Activated T-cell treated with anti-CD3 and anti-CD28 coated beads, Interleukin-2, amount 50 U/mL, for 4 hours (primary cell): ENCODE results near the gene IGFBP4. TPM values are rescaled to one million over a fixed set of nuclear protein-coding genes. Genes with fewer than 3 reads are reported as not detected.
A peak's percentile ranks its signal among the peaks of the same experiment; 100 is the strongest.

Experiments used
- ATAC-seq, 2 donors: fragments of 200-7000 bp; cut with Tn5 transposase; one replicate each; pipeline ENCODE4 v1.10.0; 2021
- DNase-seq: peaks from one replicate; pipeline ENCODE4 v3.0.0-alpha.2; 2020
- H3K27me3 Mint-ChIP-seq: one replicate; pipeline ENCODE4 v1.8.0; 2021; ENCODE audit warnings: low read depth, mixed read lengths
- H3K36me3 Mint-ChIP-seq: one replicate; pipeline ENCODE4 v1.8.0; 2022; ENCODE audit warnings: mixed read lengths; ENCODE audit not compliant: insufficient read depth
- H3K4me1 Mint-ChIP-seq: one replicate; pipeline ENCODE4 v1.8.0; 2021; ENCODE audit warnings: low read depth, mixed read lengths
- H3K4me3 Mint-ChIP-seq: one replicate; pipeline ENCODE4 v1.8.0; 2021; ENCODE audit warnings: mild to moderate bottlenecking, moderate library complexity, mixed read lengths
- H3K9me3 Mint-ChIP-seq: one replicate; pipeline ENCODE4 v1.8.0; 2021; ENCODE audit warnings: mixed read lengths
- total RNA-seq, 3 donors: library from RNA; stranded (reverse); gene quantifications; one replicate each; pipeline ENCODE4 v1.2.1, GENCODE V29; 2021

Gene IGFBP4
- total RNA-seq, 3 donors from 2014 or later = 14.0 to 17.7 (median 14.7) TPM

DNA sequence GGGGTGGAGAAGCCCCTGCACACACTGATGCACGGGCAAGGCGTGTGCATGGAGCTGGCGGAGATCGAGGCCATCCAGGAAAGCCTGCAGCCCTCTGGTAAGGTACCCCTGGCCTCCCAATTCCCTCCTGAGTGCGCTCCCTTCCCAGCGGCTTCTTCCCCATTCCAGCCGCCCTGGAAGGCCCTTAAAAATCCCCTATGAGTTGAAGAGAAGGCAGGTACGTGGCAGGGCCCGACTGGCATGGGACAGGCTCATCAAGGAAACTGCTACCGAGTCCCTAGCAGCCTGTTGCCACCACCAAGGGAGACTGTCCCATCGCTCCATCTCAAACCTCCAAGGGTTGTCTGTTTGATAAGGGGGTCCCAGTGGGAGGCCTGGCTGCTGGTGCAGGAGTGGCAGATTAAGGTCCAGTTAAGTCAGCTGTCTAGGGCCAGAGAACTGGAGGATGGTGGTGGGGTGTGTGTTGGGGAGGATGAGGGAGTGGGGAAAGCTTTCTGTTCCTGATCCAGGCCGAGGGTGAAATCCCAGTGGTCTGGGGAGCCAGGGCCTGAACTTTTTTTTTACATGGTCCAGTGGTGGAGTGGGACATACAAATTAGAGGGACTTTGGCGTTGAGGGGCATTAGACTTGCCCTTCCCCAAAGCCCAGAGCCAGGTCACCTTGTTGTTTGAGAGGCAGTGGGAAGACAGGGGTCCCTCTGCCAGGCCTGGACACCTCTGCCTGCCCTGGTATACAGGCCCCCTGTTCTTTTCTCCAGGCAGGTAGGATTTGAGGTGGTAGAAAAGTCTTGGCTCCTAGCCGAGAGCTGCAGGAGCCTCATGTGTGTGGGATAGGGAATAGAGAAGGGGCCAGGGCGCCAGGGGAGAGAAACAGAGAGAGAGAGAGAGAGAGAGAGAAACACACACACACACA is 994 bp downstream of the IGFBP4 start:
- Mint-ChIP-seq H3K36me3 (no peaks in the 10 kb centered on the region), H3K27me3 (no peaks in the 10 kb centered on the region), H3K9me3 (no peaks in the 10 kb centered on the region), H3K4me3 (peak overlapping the region; percentile 75), H3K4me1 (peaks cover 33% of the 10 kb centered on the region)
- DNase-seq (no peak), ATAC-seq (peak; percentile 5 to 11)

DNA sequence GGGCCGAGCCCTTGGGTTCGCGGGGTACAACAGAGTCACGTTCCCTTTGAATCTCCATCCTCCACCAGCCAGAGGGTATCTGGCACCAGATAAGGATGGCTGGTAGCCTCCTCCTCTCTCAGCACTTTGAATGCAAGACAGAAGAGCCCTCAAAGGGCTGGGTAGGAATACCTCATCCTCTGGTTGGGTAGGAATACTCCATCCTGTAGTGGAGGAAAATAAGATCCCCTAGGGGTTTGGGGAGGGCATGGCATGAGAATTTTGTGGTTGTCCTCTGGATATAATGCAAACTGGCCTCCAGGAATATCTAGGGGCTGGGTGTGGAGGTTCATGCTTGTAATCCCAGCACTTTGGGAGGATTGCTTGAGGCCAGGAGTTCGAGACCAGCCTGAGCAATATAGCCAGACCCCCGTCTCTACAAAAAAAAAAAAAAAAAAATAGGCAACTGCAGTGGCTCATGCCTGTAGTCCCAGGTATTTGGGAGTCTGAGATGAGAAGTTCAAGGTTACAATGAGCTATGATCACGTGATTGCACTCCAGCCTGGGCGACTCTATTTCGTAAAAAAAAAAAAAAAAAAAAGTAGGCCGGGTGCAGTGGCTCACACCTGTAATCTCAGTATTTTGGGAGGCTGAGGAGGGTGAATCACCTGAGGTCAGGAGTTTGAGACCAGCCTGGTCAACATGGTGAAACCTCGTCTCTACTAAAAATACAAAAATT is 2.7 kb downstream of the IGFBP4 start:
- Mint-ChIP-seq H3K36me3 (no peaks in the 10 kb centered on the region), H3K4me3 (peak overlapping the region; percentile 75), H3K4me1 (peaks cover 33% of the 10 kb centered on the region), H3K9me3 (no peaks in the 10 kb centered on the region), H3K27me3 (no peaks in the 10 kb centered on the region)
- ATAC-seq = no peak
- DNase-seq = no peak

DNA sequence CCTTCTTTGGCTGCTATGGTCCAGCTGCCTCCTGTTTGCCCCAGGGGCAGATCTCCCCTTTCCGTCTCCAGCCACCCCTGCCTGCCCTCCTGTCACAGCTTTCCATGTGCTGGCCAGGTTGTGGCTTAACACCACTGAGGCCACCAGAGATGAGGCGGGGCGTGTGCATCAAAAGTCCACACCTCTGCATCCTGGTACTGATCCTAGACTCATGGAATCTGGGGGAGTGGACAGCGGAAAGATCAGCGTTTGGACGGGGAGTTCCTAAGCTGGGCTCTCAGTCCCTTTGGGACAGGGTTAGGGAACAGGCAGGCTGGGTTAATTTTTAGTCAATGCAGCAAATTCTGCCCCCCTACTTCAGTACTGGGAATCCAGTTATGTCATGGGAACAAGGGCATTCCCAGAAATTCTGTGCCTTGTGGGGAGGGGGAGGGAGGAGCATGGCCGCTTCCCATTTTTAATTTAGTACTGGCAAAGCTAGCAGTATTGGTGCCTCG is 3.9 kb downstream of the IGFBP4 start:
- DNase-seq = no peak
- Mint-ChIP-seq H3K9me3 (no peaks in the 10 kb centered on the region), H3K4me1 (peaks cover 33% of the 10 kb centered on the region), H3K4me3 (no peak overlapping the region), H3K27me3 (no peaks in the 10 kb centered on the region), H3K36me3 (no peaks in the 10 kb centered on the region)
- ATAC-seq = no peak

DNA sequence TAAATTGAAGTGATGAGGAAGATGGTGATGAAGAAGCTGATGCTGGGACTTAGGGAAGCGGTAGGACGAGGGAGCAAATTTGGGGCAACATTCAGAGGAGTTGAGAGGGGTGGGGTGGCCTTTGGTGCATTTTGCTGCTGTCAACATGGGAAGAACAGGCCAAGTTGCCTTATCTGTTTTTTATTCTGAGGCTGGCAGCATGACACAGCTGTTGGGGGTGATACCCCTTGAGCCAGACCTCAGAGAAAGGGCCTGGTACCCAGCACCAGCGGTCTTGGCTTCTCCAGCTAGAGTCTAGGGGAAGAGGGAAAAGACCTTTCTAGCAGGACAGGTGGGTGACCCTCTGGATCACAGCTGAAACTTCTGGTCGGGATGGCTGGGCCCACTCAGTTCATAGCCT is 4.6 kb downstream of the IGFBP4 start:
- Mint-ChIP-seq H3K4me1 (peaks cover 35% of the 10 kb centered on the region), H3K4me3 (no peak overlapping the region), H3K36me3 (no peaks in the 10 kb centered on the region), H3K27me3 (no peaks in the 10 kb centered on the region), H3K9me3 (no peaks in the 10 kb centered on the region)
- ATAC-seq (no peak), DNase-seq (no peak)

DNA sequence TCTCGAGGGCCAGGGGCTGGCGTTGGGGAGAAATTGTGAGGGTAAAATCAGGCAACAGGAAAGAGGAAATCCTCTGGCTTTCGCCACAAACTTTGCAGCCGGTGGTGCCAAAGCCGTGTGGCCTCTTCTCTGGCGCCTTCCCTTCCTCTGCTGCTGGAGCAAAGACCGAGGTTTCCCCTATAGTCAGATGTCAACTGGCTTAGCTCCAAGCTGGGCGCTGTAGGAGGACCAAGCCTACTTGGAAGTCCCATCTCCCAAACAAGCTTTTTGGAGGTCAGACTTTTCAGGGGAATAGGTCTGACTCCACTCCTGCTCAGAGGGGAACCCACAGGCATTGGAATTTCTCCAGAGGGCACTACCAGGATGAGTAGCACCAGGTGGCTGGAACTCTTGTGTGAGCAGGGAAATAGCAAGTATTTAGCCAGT is 5.0 kb downstream of the IGFBP4 start:
- H3K27me3 Mint-ChIP-seq = no peaks in the 10 kb centered on the region
- H3K36me3 Mint-ChIP-seq = no peaks in the 10 kb centered on the region
- ATAC-seq = no peak
- H3K4me1 Mint-ChIP-seq = peaks cover 35% of the 10 kb centered on the region
- DNase-seq = no peak
- H3K9me3 Mint-ChIP-seq = no peaks in the 10 kb centered on the region
- no peak overlapping the region for H3K4me3 Mint-ChIP-seq

DNA sequence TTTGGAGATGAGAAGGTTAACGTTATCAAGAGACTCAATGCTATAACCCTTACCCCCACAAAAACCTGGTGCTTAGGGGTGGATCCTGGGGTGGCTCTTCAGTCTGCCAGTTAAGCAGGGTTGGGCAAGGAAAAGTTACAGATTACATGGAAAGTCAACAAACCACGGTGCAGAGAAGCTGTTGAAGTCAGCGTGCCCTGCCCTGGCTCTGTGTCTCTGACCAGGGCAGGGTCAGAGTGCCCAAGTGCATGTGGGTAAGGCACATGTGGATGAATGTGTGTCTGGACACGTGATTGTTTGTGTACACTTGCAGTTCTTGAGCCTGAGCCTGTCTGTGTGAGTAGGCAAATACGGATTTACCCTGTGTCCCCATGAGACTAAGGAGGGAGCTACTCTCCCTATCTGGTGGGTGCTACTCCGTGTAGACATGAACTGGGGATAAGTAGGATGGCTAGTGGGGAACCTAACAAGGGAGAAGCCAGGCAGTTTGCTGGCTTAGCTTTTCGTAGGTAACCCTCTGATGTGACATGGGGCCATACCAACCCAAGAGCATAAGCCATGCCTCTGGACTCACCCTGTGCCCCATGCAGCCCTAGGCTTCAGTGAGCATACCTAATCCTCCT is 5.5 kb downstream of the IGFBP4 start:
- H3K36me3 Mint-ChIP-seq = no peaks in the 10 kb centered on the region
- H3K4me1 Mint-ChIP-seq = peaks cover 35% of the 10 kb centered on the region
- no peak for ATAC-seq

DNA sequence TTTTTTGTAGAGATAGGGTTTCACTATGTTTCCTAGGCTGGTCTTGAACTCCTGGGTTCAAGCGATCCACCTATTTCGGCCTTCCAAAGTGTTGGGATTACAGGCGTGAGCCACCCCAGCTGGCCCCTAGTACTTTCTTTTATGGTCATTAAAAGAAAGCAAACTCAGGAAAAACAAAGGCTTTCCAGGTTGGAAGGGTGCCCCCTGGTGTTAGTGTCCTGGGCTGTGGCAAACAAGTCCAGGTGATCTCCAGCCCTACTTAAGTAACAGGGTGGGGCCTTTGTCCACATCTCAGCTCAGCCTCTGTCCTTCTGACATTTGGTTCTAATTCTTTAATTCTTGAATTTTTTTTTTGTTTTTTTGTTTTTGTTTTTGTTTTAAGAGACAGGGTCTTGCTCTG is 6.9 kb downstream of the IGFBP4 start:
- peaks cover 2% of the 10 kb centered on the region for H3K36me3 Mint-ChIP-seq
- H3K4me3 Mint-ChIP-seq = no peak overlapping the region
- no peaks in the 10 kb centered on the region for H3K27me3 Mint-ChIP-seq
- peaks cover 20% of the 10 kb centered on the region for H3K4me1 Mint-ChIP-seq
- ATAC-seq (no peak), DNase-seq (peak; percentile 43)
- no peaks in the 10 kb centered on the region for H3K9me3 Mint-ChIP-seq

More for the DNA sequence above, 5.5 kb downstream of the IGFBP4 start:
- no peaks in the 10 kb centered on the region for H3K27me3 Mint-ChIP-seq
- no peak overlapping the region for H3K4me3 Mint-ChIP-seq
- no peak for DNase-seq
- no peaks in the 10 kb centered on the region for H3K9me3 Mint-ChIP-seq

DNA sequence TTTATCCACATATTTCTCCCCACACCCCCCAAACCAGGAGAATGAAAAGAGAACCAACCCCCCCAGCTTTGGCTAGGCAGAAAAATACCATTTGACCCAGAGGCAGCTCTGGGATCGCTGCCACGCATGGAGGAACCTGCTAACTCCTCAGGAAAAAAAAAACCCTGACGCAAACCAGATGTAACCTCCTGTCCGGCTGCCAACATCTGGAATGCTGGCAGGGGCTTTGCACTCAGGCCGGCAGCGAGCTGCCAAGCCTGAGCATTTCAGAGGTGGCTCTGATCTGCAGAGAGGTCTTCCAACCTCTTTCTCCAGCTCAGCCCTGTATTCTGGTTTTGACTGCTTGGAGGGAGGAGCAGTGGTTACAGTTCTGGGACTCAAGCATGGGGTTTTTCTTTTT is 8.2 kb downstream of the IGFBP4 start:
- peaks cover 2% of the 10 kb centered on the region for H3K36me3 Mint-ChIP-seq
- H3K4me1 Mint-ChIP-seq = peaks cover 15% of the 10 kb centered on the region
- DNase-seq = no peak
- ATAC-seq = no peak
- no peak overlapping the region for H3K4me3 Mint-ChIP-seq
- H3K9me3 Mint-ChIP-seq = no peaks in the 10 kb centered on the region
- no peaks in the 10 kb centered on the region for H3K27me3 Mint-ChIP-seq

DNA sequence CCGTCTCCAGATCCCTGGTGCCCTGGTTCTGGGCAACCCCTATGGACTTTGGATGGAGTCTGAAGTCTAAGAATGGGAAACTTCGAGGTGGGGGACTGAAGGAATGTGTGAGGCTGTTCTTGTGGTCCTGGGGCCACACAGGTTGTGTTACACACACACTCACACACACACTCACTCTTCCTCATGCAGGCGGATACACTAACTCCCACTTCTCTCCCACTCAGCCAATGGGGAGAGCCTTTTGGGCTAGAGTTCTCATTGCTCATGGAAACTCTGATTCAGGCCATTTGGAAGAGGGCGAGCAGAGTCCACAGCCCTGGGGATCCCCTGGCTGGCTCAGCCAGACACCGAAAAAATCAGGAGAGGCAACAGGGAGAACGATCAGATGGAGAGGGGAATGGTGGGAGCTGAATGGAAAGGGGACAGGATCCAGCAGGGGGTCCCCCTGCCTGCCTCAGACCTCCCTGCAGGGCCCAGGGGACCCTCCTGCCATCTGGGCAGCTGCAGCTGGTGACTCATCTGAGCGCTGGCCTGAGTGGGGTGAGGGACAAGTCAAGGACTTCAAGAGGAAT is 9.1 kb downstream of the IGFBP4 start:
- H3K4me1 Mint-ChIP-seq = peaks cover 15% of the 10 kb centered on the region
- H3K36me3 Mint-ChIP-seq = peaks cover 2% of the 10 kb centered on the region
- no peaks in the 10 kb centered on the region for H3K9me3 Mint-ChIP-seq
- ATAC-seq (no peak), DNase-seq (no peak)
- H3K4me3 Mint-ChIP-seq = no peak overlapping the region
- no peaks in the 10 kb centered on the region for H3K27me3 Mint-ChIP-seq

DNA sequence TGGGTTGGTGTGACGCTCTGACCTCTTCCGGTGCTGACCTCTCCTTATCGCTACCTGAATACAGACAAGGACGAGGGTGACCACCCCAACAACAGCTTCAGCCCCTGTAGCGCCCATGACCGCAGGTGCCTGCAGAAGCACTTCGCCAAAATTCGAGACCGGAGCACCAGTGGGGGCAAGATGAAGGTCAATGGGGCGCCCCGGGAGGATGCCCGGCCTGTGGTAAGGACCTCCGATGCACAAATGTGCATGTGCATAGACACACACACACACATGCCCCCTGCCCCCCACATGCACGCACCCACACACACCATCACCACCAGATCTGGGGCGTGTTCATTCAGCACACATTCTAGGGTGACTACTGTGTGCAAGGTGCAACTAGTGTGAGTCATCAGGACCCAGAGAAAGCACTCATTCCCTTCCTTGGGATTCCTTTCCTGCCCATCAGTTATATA is 9.7 kb downstream of the IGFBP4 start:
- H3K4me1 Mint-ChIP-seq = peaks cover 10% of the 10 kb centered on the region
- no peaks in the 10 kb centered on the region for H3K9me3 Mint-ChIP-seq
- ATAC-seq = no peak
- H3K27me3 Mint-ChIP-seq = no peaks in the 10 kb centered on the region
- no peak for DNase-seq
- H3K36me3 Mint-ChIP-seq = peaks cover 2% of the 10 kb centered on the region
- no peak overlapping the region for H3K4me3 Mint-ChIP-seq

DNA sequence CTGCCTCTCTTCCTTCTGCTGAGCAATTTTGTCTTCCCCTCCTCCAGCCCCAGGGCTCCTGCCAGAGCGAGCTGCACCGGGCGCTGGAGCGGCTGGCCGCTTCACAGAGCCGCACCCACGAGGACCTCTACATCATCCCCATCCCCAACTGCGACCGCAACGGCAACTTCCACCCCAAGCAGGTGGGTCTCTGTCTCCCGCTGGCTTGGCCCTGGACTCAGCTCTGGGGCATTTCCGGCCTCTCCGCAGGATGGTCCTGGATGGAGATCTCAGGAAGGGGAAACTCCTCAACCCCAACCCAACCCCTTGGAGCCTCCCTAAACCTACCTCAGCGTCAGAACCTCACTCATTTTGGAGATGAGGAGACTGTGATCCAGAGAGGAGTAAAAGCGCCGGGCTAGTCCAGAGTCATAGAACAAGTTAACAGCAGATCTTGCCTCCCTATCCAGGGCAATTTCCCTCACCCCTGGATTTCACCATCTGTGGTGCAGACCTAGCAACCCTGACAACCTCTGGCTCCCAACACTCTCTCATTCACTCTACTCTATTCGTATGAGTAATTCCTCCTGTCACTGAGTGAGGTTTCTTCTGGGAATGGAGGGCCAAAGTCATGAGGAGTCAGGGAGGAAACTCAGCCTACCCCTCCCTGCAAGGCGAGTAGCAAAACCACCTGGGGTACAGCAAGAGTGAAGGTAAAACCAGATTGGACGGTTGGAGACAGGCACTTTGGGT is 10.8 kb downstream of the IGFBP4 start:
- DNase-seq (no peak), ATAC-seq (no peak)
- Mint-ChIP-seq H3K4me3 (no peak overlapping the region), H3K4me1 (peaks cover 5% of the 10 kb centered on the region), H3K27me3 (no peaks in the 10 kb centered on the region), H3K36me3 (peaks cover 2% of the 10 kb centered on the region), H3K9me3 (no peaks in the 10 kb centered on the region)

DNA sequence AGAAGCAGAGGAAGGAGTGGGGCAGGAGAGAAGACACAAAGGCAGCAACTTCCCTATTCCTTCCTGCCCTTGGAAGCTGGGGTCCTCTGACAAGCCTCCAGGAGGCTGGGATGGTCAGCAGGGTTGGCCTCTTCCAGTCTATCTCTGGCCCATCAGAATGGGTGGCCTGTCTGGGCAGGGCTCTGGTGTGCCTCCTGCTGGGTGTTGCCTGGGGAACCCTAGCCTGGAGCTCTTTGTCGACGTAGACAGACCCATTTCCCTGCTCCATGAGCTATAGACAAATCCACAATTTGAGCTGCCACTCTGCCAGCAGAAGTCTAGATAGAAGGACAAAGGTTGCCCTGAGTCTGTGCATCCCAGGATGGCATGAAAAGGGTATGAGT is 11.4 kb downstream of the IGFBP4 start:
- DNase-seq (no peak), ATAC-seq (no peak)
- H3K4me1 Mint-ChIP-seq = peaks cover 5% of the 10 kb centered on the region
- H3K4me3 Mint-ChIP-seq = no peak overlapping the region
- no peaks in the 10 kb centered on the region for H3K9me3 Mint-ChIP-seq
- no peaks in the 10 kb centered on the region for H3K27me3 Mint-ChIP-seq
- peaks cover 2% of the 10 kb centered on the region for H3K36me3 Mint-ChIP-seq

DNA sequence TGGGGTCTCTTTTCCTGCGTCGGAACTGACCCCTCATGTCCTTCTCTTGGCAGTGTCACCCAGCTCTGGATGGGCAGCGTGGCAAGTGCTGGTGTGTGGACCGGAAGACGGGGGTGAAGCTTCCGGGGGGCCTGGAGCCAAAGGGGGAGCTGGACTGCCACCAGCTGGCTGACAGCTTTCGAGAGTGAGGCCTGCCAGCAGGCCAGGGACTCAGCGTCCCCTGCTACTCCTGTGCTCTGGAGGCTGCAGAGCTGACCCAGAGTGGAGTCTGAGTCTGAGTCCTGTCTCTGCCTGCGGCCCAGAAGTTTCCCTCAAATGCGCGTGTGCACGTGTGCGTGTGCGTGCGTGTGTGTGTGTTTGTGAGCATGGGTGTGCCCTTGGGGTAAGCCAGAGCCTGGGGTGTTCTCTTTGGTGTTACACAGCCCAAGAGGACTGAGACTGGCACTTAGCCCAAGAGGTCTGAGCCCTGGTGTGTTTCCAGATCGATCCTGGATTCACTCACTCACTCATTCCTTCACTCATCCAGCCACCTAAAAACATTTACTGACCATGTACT is 13.2 kb downstream of the IGFBP4 start:
- no peak for ATAC-seq
- peaks cover 2% of the 10 kb centered on the region for H3K36me3 Mint-ChIP-seq

More for the DNA sequence above, 13.2 kb downstream of the IGFBP4 start:
- Mint-ChIP-seq H3K27me3 (no peaks in the 10 kb centered on the region), H3K4me1 (peaks cover 5% of the 10 kb centered on the region), H3K9me3 (no peaks in the 10 kb centered on the region), H3K4me3 (no peak overlapping the region)
- no peak for DNase-seq
